Mesenchymal stem cell (in vitro differentiated cells and primary cell): Measurements from ENCODE around the gene CXCR1.

Experiments used
- DNase-seq: peaks from one replicate; pipeline ENCODE4 v3.0.0-alpha.2; 2013
- H2AFZ ChIP-seq: one replicate; pipeline ENCODE4 v1.6.1; 2013; ENCODE audit warnings: low read depth, mild to moderate bottlenecking, control low read depth, inconsistent platforms, low read length, moderate library complexity
- H2AK5ac ChIP-seq: 2 replicates; pipeline ENCODE4 v1.6.1; 2013; ENCODE audit warnings: low read length, moderate library complexity, mild to moderate bottlenecking, inconsistent platforms; ENCODE audit not compliant: severe bottlenecking
- H2BK120ac ChIP-seq: one replicate; pipeline ENCODE4 v1.6.1; 2013; ENCODE audit warnings: low read depth, mild to moderate bottlenecking, inconsistent platforms, low read length, moderate library complexity
- H2BK12ac ChIP-seq, 2 experiments: one replicate each; pipeline ENCODE4 v1.6.1; 2013; ENCODE audit warnings: inconsistent platforms in 2 of 2, low read length in 2 of 2, mild to moderate bottlenecking in 2 of 2, moderate library complexity in 2 of 2, control low read depth in 1 of 2
- H2BK15ac ChIP-seq: one replicate; pipeline ENCODE4 v1.6.1; 2013; ENCODE audit warnings: mild to moderate bottlenecking, low read depth, inconsistent platforms; ENCODE audit not compliant: poor library complexity, severe bottlenecking
- H2BK5ac ChIP-seq: 2 replicates; pipeline ENCODE4 v1.6.1; 2013; ENCODE audit warnings: low read depth, mild to moderate bottlenecking, low read length, control low read depth, inconsistent platforms; ENCODE audit not compliant: poor library complexity, severe bottlenecking
- H3K14ac ChIP-seq, 2 experiments: one replicate each; pipeline ENCODE4 v1.6.1; 2013; ENCODE audit warnings: inconsistent platforms in 2 of 2, low read length in 2 of 2, control low read depth in 1 of 2, mild to moderate bottlenecking in 1 of 2, moderate library complexity in 1 of 2
- H3K18ac ChIP-seq, 2 experiments: one replicate each; pipeline ENCODE4 v1.6.1; 2013; ENCODE audit warnings: inconsistent platforms in 2 of 2, low read length in 2 of 2, control low read depth in 1 of 2, low read depth in 1 of 2, mild to moderate bottlenecking in 1 of 2
- H3K23ac ChIP-seq, 2 experiments: one replicate each; pipeline ENCODE4 v1.6.1; 2013; ENCODE audit warnings: inconsistent platforms in 2 of 2, low read length in 2 of 2, mild to moderate bottlenecking in 2 of 2, moderate library complexity in 2 of 2, control low read depth in 1 of 2
- H3K27ac ChIP-seq: 2 replicates; pipeline ENCODE4 v1.5.1; 2013; ENCODE audit warnings: mild to moderate bottlenecking, moderate library complexity, low read length, control low read depth, inconsistent platforms; ENCODE audit not compliant: poor library complexity, severe bottlenecking
- H3K27me3 ChIP-seq, 2 experiments: 2 replicates each; pipeline versions ENCODE4 v1.6.1 to v1.7.0; 2013; ENCODE audit warnings: low read length in 2 of 2, mild to moderate bottlenecking in 2 of 2, moderate library complexity in 2 of 2, control low read depth in 1 of 2, inconsistent platforms in 1 of 2; ENCODE audit not compliant: control insufficient read depth in 1 of 2, insufficient read depth in 1 of 2
- H3K36me3 ChIP-seq, 2 experiments: 2 replicates each; pipeline versions ENCODE4 v1.6.1 to v1.7.0; 2013; ENCODE audit warnings: low read length in 2 of 2, control low read depth in 1 of 2, inconsistent platforms in 1 of 2, low read depth in 1 of 2, mild to moderate bottlenecking in 1 of 2; ENCODE audit not compliant: insufficient read depth in 2 of 2, control insufficient read depth in 1 of 2
- H3K4ac ChIP-seq, 2 experiments: one replicate each; pipeline ENCODE4 v1.6.1; 2013; ENCODE audit warnings: inconsistent platforms in 2 of 2, low read length in 2 of 2, mild to moderate bottlenecking in 2 of 2, moderate library complexity in 2 of 2, control low read depth in 1 of 2, low read depth in 1 of 2
- H3K4me1 ChIP-seq: 2 replicates; pipeline ENCODE4 v1.6.1; 2013; ENCODE audit warnings: low read depth, low read length, control low read depth; ENCODE audit not compliant: control insufficient read depth, insufficient read depth
- H3K4me2 ChIP-seq: 2 replicates; pipeline ENCODE4 v1.6.1; 2013; ENCODE audit warnings: low read length, mild to moderate bottlenecking, inconsistent platforms; ENCODE audit not compliant: poor library complexity, severe bottlenecking
- H3K4me3 ChIP-seq, 2 experiments: 2 replicates each; pipeline versions ENCODE4 v1.5.1 to v1.7.0; 2013; ENCODE audit warnings: low read length in 2 of 2, mild to moderate bottlenecking in 2 of 2, control low read depth in 1 of 2, low read depth in 1 of 2; ENCODE audit not compliant: insufficient read depth in 1 of 2
- H3K79me1 ChIP-seq: replicated peaks from 2 replicates; pipeline ENCODE4 v1.6.1; 2013; ENCODE audit warnings: mild to moderate bottlenecking, control low read depth, low read length, inconsistent platforms; ENCODE audit not compliant: poor library complexity, severe bottlenecking
- H3K9ac ChIP-seq: 2 replicates; pipeline ENCODE4 v1.7.0; 2013; ENCODE audit warnings: mild to moderate bottlenecking, low read length, moderate library complexity
- H3K9me3 ChIP-seq: 2 replicates; pipeline ENCODE4 v1.7.0; 2013; ENCODE audit warnings: mild to moderate bottlenecking, low read length; ENCODE audit not compliant: control insufficient read depth
- H4K8ac ChIP-seq: one replicate; pipeline ENCODE4 v1.6.1; 2013; ENCODE audit warnings: inconsistent platforms, mild to moderate bottlenecking, low read length, moderate library complexity
- H4K91ac ChIP-seq: one replicate; pipeline ENCODE4 v1.6.1; 2013; ENCODE audit warnings: mild to moderate bottlenecking, low read length, inconsistent platforms
- whole genome bisulfite sequencing: methylation state at CpG from one replicate; pipeline ENCODE4 v1.1.7; 2013; ENCODE audit warnings: mixed read lengths; 5-methylcytosine and 5-hydroxymethylcytosine counted together

Gene CXCR1

DNA sequence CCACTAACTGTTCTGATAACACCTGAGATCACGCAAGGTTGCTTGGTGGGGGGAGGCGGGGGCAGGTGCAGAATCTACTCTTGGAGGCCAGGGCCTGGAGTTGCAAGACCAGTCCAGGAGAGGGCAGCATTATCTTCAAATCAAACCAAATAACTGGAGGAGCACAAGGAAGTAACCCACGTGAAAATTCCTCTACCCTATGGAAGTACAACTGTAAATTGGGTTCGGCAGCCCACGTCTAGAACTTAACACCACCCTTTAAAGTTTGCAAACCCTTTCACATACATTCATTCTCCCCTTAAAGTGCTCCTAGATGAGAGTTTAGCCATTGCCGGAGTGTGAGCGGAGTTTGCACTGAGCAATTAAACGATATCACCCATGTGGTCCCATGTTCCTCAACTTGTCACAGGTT is 19.6 kb upstream of the CXCR1 start:
- no peak overlapping the region for H3K23ac ChIP-seq
- no peak overlapping the region for H2BK15ac ChIP-seq
- no peaks in the 10 kb centered on the region for H3K79me1 ChIP-seq
- no peak overlapping the region for H3K4ac ChIP-seq
- H3K14ac ChIP-seq, result no peak overlapping the region
- H3K9me3 ChIP-seq, result no peaks in the 10 kb centered on the region
- H3K4me1 ChIP-seq, result no peaks in the 10 kb centered on the region
- H3K27ac ChIP-seq, result no peak overlapping the region
- no peak overlapping the region for H4K91ac ChIP-seq
- DNase-seq, result peak; percentile 72
- H3K36me3 ChIP-seq, result no peaks in the 10 kb centered on the region
- peak overlapping the region in 1 of 2 experiments; percentile 22 for H3K18ac ChIP-seq
- no peak overlapping the region for H2BK5ac ChIP-seq
- 40% methylated on average over 8 of the region's 8 CpGs for WGBS
- H3K4me2 ChIP-seq, result peak overlapping the region; percentile 10
- H2BK120ac ChIP-seq, result no peak overlapping the region
- peak overlapping the region; percentile 53 for H3K9ac ChIP-seq
- H3K27me3 ChIP-seq, result peaks cover 0 to 22% of the 10 kb centered on the region in 2 experiments
- H3K4me3 ChIP-seq, result no peak overlapping the region
- no peak overlapping the region for H2AFZ ChIP-seq
- H4K8ac ChIP-seq, result no peak overlapping the region
- no peak overlapping the region for H2AK5ac ChIP-seq
- peak overlapping the region in 1 of 2 experiments; percentile 24 for H2BK12ac ChIP-seq

DNA sequence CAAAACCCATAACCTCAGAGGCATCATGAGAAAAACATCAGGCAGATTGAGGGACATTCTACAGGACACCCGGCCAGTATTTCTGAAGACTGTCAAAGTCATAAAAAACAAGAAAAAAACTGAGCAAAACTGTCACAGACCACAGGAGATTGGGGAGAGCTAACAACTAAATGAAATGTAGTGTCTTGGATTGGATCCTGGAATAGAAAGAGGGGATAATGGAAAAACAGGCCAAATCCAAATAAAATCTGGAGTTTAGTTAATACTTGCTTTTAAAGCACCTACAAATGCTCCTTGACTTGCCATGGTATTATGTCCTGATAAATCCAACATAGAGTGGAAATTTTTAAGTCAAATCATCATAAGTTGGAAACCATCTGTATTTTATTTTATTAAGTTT is 17.6 kb upstream of the CXCR1 start:
- H2BK12ac ChIP-seq, result no peak overlapping the region
- peaks cover 0 to 31% of the 10 kb centered on the region in 2 experiments for H3K27me3 ChIP-seq
- no peak overlapping the region for H2BK5ac ChIP-seq
- DNase-seq, result no peak
- H3K27ac ChIP-seq, result no peak overlapping the region
- no peak overlapping the region for H3K14ac ChIP-seq
- no peaks in the 10 kb centered on the region for H3K36me3 ChIP-seq
- H4K8ac ChIP-seq, result no peak overlapping the region
- no peaks in the 10 kb centered on the region for H3K79me1 ChIP-seq
- H3K9ac ChIP-seq, result no peak overlapping the region
- H2AK5ac ChIP-seq, result no peak overlapping the region
- H3K4me1 ChIP-seq, result no peaks in the 10 kb centered on the region
- H3K4ac ChIP-seq, result no peak overlapping the region
- no peak overlapping the region for H3K18ac ChIP-seq
- no peak overlapping the region for H4K91ac ChIP-seq
- no peak overlapping the region for H3K23ac ChIP-seq
- H2BK15ac ChIP-seq, result no peak overlapping the region
- H2AFZ ChIP-seq, result no peak overlapping the region
- no peak overlapping the region for H3K4me2 ChIP-seq
- no peaks in the 10 kb centered on the region for H3K9me3 ChIP-seq
- H2BK120ac ChIP-seq, result no peak overlapping the region
- no peak overlapping the region for H3K4me3 ChIP-seq
- WGBS, result 100% methylated on average over 1 of the region's 1 CpG

DNA sequence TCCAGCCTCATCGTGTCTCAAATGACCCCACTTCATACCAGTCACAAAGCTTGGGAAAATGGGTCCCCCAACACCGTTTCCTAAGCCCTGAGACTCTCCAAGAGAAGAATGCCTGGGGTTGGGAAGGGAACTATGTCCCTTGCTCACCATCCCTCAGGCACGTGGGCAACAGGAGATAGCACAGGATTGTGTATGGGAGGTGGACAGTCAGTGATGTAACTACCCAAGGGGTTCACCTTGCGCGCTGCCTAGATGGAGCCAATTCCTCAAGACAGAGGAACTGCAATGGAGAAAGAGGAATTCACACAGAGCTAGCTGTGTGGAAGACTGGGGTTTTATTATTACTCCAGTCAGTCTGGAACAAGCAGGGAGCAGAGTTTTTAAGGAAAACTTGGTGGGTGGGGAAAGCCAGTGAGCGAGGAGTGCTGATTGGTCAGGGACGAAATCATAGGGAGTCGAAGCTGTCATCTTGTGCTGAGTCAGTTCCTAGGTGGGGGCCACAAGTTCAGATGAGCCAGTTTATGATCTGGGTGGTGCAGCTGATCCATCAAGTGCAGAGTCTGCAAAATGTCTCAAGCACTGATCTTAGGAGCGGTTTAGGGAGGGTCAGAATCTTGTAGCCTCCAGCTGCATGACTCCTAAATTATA is 13.8 kb upstream of the CXCR1 start:
- H3K4me3 ChIP-seq, result no peak overlapping the region
- H3K18ac ChIP-seq, result no peak overlapping the region
- peaks cover 0 to 31% of the 10 kb centered on the region in 2 experiments for H3K27me3 ChIP-seq
- H3K4me1 ChIP-seq, result no peaks in the 10 kb centered on the region
- no peak overlapping the region for H2AK5ac ChIP-seq
- WGBS, result 65% methylated on average over 8 of the region's 9 CpGs
- H3K36me3 ChIP-seq, result no peaks in the 10 kb centered on the region
- no peak for DNase-seq
- H3K4me2 ChIP-seq, result no peak overlapping the region
- no peaks in the 10 kb centered on the region for H3K79me1 ChIP-seq
- H3K4ac ChIP-seq, result no peak overlapping the region
- no peak overlapping the region for H4K8ac ChIP-seq
- H4K91ac ChIP-seq, result no peak overlapping the region
- H3K9ac ChIP-seq, result no peak overlapping the region
- no peak overlapping the region for H2BK5ac ChIP-seq
- H3K9me3 ChIP-seq, result no peaks in the 10 kb centered on the region
- no peak overlapping the region for H3K23ac ChIP-seq
- H2BK12ac ChIP-seq, result no peak overlapping the region
- H2BK15ac ChIP-seq, result no peak overlapping the region
- no peak overlapping the region for H2AFZ ChIP-seq
- no peak overlapping the region for H3K14ac ChIP-seq
- H2BK120ac ChIP-seq, result no peak overlapping the region
- no peak overlapping the region for H3K27ac ChIP-seq

DNA sequence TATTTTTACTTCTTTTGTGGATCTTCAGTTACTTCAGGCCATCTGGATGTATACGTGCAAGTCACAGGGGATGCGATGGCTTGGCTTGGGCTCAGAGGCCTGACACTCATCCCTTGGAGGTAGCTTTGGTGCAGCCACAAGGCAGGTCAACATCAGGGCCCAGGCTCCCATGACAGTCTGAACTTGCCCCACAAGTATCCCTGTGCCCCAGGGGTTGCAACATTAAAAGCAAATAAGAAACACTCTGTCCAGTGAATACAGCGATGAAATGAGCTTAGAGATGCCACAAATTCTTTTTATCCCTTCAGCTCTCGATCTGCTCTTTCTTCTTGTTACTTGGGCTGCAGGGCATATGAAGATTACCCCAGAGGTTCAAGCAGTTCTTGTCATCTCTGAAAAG is 13.0 kb upstream of the CXCR1 start:
- H3K9ac ChIP-seq, result no peak overlapping the region
- no peak overlapping the region for H2AK5ac ChIP-seq
- no peak overlapping the region for H3K14ac ChIP-seq
- H4K91ac ChIP-seq, result no peak overlapping the region
- no peak overlapping the region for H3K4me2 ChIP-seq
- no peak overlapping the region for H2BK120ac ChIP-seq
- H2AFZ ChIP-seq, result no peak overlapping the region
- no peak for DNase-seq
- no peak overlapping the region for H3K4me3 ChIP-seq
- no peak overlapping the region for H3K18ac ChIP-seq
- H3K27me3 ChIP-seq, result peaks cover 0 to 26% of the 10 kb centered on the region in 2 experiments
- H3K23ac ChIP-seq, result no peak overlapping the region
- H3K4ac ChIP-seq, result no peak overlapping the region
- H3K79me1 ChIP-seq, result no peaks in the 10 kb centered on the region
- no peaks in the 10 kb centered on the region for H3K9me3 ChIP-seq
- no peak overlapping the region for H4K8ac ChIP-seq
- no peak overlapping the region for H2BK5ac ChIP-seq
- no peak overlapping the region for H2BK15ac ChIP-seq
- H3K4me1 ChIP-seq, result no peaks in the 10 kb centered on the region
- no peaks in the 10 kb centered on the region for H3K36me3 ChIP-seq
- no peak overlapping the region for H2BK12ac ChIP-seq
- 91% methylated on average over 4 of the region's 4 CpGs for WGBS
- no peak overlapping the region for H3K27ac ChIP-seq
